CD1c-positive myeloid dendritic cell (primary cell): ENCODE measurements around the gene YAF2.

ENCODE experiments used
- DNase-seq: peaks from one replicate; pipeline ENCODE4 v3.0.0-alpha.2; 2016; ENCODE audit errors: extremely low spot score

YAF2 gene

DNA sequence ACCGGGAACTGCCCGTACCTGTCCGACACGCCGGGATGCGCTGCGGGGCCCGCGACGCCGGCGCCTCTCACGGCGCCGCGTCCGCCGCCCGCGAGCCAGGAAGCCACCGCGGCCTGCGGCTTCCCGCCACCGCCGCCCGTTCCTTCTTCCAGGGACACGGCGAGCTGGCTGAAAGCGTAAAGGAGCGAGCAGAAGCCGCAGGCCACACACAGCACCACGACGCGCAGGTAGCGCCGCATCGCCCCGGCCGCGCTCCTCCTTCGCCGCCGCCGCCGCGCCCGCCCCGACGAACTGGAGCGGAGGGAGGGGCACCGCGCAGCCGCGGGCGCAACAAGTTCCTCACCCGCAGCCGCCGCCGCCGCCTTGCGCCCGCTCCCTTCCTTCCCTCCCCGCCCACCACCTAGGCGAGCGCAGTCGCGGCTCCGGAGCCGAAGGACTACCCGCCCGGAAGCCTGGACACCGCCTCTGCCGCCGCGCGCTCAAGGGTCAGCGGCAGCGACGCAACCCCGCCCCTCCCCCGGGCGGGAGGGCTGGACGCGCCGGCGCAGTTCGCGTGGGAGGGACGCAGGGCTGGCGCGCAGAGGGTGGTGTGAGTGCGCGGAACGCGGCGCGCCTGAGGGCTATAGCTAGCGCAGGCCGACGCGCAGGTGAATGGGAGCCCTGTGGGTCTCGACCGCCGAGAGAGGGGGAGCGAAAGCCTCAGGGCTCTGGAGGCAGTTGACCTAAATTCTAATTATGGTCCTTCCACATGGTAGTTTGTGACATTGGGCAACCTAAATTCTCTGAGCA lies 93.4 kb downstream of the YAF2 start, which contains the start of gene GXYLT1:
GXYLT1 (minus strand) TSS at position 467 of the 789 bp plus-strand sequence; CDS start at position 239, 228 bp downstream.
- peak; percentile 98 for DNase-seq

DNA sequence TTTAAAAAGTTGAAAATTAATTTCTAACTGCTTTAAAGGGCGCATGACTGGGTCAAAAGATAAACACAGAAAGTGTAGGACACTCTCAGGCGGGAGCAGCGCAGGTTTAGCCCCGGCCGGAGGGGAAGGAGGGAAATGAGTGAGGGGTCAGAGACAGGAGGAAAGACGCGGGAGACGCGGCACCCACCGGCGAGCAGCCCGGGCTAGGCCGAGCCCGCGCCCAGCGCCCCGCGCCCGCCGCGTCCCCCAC lies 94.0 kb downstream of the YAF2 start:
- DNase-seq, result no peak

DNA sequence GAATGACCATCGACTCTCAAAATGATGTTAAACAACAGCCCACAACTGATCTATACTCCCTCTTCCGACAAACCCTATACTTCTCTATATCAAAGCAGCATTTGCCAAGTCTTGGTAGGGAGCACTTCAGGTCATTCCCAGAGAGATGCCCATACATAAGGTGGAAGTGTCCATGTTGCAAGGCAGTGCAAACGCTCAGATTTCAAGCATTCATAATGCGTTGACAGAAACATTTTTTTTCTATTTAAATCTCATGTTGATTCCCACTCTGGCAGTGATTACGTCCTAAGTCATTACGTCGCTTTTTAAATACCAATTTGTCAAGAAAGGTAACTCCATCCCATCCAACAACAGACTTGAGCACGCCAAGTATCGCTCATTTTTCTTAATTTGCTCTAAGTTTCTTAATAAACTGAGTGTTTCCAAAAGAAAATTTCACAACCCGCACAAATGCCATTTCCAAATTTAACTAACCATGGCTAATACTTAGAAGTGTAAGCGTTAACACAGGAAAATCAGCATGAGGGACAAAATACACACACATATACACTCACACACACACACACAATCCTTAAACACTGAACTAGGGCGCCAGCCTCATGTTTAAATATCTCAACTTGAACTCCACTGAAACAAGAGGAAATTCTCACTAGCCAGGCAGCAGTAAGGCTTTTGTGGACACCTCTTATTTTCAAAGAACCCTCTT lies 94.4 kb downstream of the YAF2 start:
- DNase-seq, result peak; percentile 28

DNA sequence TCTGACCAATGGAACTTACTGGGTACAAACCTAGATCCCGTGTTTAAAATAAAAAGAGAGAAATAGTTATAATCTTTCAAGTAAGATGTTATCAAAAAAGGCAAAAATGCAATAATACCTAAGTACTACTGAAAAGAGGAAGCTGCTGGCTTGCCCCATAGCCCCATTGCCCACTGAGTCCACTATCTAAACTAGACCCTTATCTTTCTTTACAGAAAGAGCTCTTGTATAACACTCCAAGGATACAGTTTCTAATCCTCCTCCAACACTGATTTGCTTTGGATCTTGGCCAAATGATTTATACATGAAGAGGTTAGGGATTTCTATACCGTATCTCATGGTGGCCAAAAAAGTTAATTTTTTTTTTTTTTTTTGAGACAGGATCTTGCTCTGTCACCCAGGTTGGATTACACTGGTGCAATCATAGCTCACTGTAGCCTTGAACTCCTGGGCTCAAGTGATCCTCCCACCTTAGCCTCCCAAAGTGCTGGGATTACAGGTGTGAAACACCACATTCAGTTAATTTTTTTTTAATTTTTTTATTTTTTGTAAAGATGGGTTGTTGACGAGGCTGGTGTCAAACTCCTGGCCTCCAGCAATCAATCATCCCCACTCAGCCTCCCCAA lies 96.0 kb downstream of the YAF2 start:
- peak; percentile 27 for DNase-seq

DNA sequence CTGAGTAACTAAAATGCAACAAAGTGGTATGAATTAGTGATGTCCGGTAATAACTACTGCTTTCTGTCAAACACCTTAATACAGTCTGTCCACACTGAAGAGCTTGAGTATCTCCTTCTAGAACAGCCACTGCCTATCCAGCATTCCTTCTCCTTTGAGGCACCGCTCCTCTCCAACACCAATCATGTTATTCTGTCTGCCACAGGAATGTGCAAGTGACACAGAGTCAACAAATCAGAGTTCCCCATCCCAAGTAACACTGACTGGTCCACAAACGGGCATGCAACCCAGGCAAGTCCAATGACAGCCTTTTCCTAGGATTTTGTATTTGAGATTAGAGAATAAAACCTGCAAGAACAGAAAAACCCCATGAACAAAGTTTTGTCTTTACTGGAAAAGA lies 97.1 kb downstream of the YAF2 start:
- DNase-seq, result no peak

DNA sequence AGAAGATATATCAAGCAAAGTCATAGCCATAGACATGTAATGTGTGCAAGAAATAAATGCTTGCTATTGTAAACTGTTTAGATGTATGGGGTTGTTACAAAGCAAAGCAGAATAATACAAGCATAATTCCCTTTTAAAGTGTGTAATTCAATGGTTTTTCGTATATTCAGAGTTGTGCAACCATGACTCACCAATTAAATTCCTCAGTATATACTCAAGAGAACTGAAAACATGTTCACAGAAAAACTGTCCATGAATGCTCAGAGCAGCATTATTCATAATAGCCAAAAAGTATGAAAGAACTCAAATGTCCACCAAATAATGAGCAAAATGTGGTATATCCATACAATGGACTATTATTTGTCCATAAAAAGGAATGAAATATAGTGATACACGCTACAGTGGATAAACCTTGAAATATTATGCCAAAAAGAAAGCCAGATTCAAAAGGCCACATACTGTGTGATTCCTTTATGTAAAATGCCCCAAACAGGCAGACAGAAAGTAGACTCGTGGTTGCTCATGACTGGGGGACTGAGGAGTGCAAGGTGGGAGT lies 102.7 kb downstream of the YAF2 start:
- DNase-seq, result peak; percentile 37

DNA sequence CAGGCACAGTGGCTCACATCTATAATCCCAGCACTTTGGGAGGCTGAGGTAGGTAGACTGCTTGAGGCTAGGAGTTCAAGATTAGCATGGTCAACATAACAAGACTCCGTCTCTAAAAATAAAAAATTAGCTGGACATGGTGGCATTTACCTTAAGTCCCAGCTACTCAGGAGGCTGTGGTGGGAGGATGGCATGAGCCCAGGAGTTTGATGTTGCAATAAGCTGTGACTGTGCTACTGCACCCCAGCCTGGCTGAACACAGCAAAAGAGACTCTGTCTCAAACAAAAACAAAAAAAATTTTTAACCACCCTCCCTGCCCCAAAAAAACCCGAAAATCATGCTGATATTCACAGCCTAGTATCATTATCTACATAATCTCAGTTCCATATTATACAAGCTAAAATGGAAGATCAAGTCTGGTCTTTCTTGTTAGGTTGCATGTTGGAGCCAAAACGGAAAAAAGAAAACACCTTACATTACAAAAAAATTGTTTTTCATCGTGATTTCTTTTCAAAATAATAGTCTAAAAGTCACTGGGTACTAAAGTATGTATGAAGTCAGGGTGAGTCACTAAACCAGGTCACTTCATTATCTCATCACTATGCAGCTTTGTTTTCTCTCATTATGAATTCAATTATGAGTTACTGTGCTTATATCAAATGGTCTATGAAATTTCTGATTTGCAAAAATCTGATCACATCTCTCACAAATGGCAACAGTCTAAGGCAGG lies 107.2 kb downstream of the YAF2 start:
- DNase-seq, result no peak

DNA sequence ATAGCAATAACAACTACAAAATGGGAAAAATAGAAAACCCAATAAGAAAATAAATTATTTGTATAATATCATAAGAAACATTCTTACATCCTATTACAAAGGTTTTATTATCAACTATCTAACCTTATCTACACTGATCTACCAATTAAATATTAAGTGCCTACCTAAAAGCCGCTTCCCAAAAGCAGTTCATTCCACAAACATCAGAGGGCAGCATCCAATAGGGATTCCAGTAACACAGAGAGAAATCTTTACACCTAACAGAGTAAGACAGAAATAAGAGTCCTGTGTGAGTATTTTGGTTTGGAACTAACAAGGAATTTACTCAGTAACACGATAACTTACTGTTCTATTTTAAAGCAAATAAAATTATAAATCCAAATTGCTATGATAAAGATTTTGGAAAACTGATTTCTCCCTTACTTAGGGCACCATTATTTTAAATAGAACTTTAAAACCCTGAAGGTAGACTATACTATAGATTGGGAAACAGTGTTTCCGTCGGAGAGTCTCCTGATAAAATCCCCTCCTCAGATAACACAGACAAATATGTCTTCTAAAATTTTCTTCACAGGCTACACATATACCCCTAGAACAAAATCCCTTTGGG lies 108.3 kb downstream of the YAF2 start:
- peak; percentile 62 for DNase-seq

DNA sequence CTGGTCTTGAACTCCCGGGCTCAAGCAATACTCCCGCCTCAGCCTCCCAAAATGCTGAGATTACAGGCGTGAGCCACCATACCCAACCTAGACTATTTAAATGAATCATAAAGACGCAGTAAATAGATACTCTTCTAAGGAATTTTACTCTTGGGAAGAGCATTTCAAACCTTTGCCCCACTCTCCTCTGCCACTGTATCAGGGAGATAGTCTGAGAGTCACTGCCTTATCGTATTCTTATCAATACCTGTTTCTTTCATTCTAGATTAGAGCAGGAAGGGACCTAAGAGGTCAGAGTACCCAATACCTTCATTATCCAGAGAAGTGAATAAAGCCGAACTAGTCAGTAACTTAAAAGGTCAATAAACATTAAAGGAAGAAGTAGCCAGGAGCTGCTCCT lies 109.2 kb downstream of the YAF2 start:
- no peak for DNase-seq

DNA sequence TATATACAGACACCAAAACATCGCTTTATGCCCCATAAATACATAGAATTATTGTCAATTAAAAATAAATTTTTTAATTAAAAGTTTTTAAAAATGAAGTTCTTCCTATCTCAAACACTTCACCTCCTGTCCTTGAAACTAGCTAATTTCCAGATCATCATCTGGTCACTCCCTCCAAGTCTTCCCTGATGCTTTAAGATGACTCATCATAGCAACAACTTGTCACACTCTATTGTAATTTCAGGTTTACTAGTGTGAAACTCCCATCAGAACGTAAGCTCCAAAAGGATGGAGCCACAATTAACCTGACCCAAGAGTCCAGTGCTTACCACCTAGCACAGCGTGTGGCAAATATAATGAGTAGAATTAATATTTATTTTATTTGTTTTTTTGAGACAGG lies 109.7 kb downstream of the YAF2 start:
- no peak for DNase-seq

DNA sequence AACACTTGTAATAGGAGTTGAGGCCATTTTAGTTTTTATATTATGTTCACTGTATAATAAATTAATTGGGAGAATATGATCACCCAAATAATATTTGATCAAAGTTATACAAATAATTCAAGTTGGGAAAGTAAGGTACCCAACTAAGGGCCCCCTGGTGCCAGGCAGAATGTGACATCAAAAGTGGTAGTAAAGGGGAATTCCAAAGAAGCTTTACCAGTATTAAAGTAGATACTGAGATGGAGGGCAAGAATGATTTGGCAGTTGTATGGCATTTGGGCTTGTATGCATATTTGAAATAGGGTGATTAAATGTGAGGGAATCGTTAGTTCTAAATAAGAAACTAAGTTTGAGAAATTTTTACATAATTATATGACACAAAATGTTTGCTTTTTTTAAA lies 111.1 kb downstream of the YAF2 start:
- no peak for DNase-seq

DNA sequence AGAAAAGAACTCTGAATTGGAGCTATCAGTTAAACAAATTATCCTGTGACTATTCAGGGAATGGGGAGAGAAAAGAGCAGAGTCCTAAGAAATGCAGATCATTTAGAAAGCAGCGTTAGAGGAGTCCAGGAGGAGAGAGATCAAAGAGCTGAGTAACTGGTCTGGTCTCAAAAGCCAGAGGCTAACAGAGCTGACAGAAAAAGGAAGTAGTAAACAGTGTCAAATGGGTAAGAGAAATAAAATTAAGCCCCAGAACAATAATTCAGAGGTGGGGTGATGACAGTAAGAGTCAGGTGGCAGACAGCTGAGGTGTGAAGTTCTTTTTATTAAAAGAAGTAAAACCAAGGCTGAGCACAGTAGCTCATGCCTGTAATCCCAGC lies 112.7 kb downstream of the YAF2 start:
- no peak for DNase-seq

DNA sequence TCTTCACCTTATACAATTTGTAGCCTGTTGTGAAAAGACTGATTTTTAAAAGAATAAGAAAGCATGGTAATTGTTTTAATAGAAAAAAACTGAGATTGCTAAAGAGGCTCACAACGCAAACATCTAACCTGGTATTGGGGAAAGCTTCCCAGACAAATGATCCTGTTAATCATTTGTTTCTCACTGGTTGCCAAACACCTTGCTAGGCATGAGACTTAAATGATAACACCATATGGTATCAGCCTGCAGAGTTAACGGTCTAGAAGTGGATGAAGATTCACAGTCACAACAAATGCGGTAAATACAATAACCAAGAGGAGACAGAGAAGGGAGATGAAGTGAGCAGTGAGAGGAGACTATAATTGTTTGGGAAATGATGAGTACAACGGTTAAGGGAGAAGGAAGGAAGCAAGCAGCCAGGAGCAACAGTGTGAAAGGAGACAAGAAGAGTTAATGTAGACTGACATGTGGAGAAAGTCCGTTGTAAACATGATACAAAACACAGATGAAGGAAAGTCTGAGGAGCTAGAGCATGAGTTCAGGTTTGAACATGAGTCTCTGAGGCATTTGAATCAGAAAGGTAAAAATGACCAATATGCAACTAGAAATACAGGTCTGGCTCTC lies 113.2 kb downstream of the YAF2 start:
- DNase-seq, result no peak

DNA sequence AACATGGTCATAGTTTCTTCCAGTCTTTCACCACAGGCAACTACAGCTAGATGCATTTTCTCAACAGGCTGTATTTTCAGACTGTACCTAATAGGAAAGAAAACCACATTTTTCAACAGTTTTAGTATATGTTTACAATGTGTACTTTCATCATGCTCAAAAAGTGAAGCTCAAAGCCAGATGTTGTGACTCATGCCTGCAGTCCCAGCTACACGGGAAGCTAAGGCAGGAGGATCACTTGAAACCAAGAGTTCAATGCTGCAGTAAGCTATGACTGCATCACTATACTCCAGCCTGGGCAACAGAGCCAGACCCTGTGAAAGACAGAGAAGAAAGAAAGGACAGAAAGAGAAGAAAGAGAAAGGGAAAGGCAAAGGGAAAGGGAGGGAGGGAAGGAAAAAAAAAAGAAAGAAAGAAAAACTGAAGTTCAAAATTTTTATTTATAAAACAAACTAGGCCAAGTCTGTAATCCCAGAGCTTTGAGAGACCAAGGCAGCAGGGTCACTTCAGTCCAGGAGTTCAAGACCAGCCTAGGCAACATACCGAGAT lies 118.9 kb downstream of the YAF2 start:
- no peak for DNase-seq

DNA sequence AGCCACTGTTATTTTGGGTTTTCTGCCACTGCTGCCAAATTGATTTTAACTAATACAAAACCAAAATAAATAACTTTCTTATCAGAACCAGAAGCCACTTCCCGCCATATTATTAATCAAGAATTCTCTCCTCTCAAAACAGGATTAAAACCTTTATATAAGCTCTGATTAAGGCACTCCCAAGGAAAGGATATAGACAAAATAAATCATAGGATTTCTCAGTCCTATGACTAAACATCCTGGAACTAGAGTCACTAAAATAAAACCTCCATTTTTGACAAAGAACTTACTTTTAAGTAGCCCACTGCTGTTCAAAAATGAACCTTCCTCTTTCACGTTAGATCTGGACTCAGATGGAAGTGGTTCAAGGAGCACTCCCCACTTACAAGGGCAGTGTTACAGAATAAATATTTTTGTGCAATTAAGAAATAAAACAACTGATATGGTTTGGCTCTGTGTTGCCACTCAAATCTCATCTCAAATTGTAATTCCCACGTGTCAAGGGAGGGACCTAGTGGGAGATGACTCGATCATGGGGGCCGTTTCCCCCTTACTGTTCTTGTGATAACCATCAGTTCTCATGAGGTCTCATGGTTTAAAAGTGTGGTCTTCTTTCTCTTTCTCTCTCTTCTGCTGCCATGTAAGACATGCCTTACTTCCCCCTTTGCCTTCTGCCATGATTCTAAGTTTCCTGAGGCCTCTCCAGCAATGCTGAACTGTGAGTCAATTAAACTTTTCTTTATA lies 119.7 kb downstream of the YAF2 start:
- no peak for DNase-seq

DNA sequence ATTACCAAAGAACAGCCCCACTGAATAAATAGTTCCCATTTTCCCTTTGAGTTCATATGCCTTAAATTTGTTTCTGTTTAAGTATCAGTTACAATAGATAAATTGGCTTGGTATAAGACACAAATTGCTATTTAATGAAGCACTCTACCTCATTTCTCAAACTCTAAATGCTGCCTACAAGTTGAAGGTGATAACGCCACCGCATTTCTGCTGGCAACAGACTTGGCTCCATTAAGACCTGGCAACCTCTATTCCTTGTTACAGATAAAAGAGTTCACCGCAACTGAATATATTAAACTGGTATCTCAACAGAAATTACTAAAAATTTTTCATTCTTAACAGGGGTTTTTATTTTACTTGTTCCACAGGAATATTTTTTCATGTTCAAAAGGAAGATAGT lies 129.0 kb downstream of the YAF2 start:
- no peak for DNase-seq
